HCT116 (cell line): ENCODE results near the gene VAPA. TPM values are rescaled to one million over a fixed set of nuclear protein-coding genes. Genes with fewer than 3 reads are reported as not detected.

Experiments used
- ATAC-seq: fragments of 200-7000 bp; cut with Tn5 transposase; 2 replicates; pipeline ENCODE4 v1.9.1; 2020; ENCODE audit warnings: mild to moderate bottlenecking, moderate library complexity
- BruUV-seq: library from RNA; stranded (reverse); fragments of 400-500 nt; replicated peaks from 2 replicates; lab custom pipeline; 2021; lab: Mats Ljungman, UMichigan
- CTCF ChIA-PET: fragments of 300-600 bp; sonication (Branson Sonifier 250); formaldehyde crosslinking; loops from one replicate; lab custom pipeline; 2021; ENCODE audit warnings: antibody characterized with exemption; lab: Charles Lee
- POLR2A ChIA-PET: fragments of 300-600, 350-600 bp; sonication (Branson Sonifier 250); formaldehyde crosslinking; loops from one replicate; lab custom pipeline; 2021; ENCODE audit warnings: antibody characterized with exemption; lab: Charles Lee
- RAD21 ChIA-PET, 2 experiments: fragments of 300-600 bp; sonication (Branson Sonifier 250); formaldehyde crosslinking; loops; one replicate each; lab custom pipeline; 2023; ENCODE audit warnings: low total read pairs in 2 of 2; ENCODE audit not compliant: uncharacterized antibody in 2 of 2, unreplicated experiment in 2 of 2, low non-redundant PET in 1 of 2; lab: Charles Lee
- DNase-seq: peaks from one replicate; pipeline ENCODE4 v3.0.0-alpha.2; 2010; ENCODE audit warnings: low read depth, low spot score
- H2AFZ ChIP-seq: fragments of 200-600 bp; shearing (Covaris generic), sonication (generic); 2 replicates; pipeline ENCODE4 v1.6.1; 2017; ENCODE audit warnings: low read depth, mixed run types, mixed read lengths, antibody characterized with exemption, low read length; ENCODE audit not compliant: poor library complexity, severe bottlenecking
- H3K27ac ChIP-seq: 2 replicates; pipeline ENCODE4 v1.5.1; 2012; ENCODE audit warnings: low read depth, low read length
- H3K27me3 ChIP-seq: fragments of 200-600 bp; sonication (generic); 2 replicates; pipeline ENCODE4 v1.6.1; 2016; ENCODE audit warnings: mixed run types, low read length, mixed read lengths; ENCODE audit not compliant: insufficient read depth
- H3K36me3 ChIP-seq, 2 experiments: fragments of 200-500 bp in 1 of 2; fragments of 200-600 bp in 1 of 2; sonication (Bioruptor generic) in 1 of 2; sonication (generic) in 1 of 2; 2 replicates each; pipeline versions ENCODE4 v1.5.1 to v1.6.1; 2014 to 2016; ENCODE audit warnings: low read length in 2 of 2, inconsistent platforms in 1 of 2, mixed read lengths in 1 of 2, mixed run types in 1 of 2; ENCODE audit not compliant: insufficient read depth in 2 of 2, control insufficient read depth in 1 of 2
- H3K4me1 ChIP-seq, 2 experiments: fragments of 200-600 bp in 1 of 2; sonication (generic) in 1 of 2; 2 replicates each; pipeline versions ENCODE4 v1.5.1 to v1.6.1; 2012 to 2017; ENCODE audit warnings: low read length in 2 of 2, inconsistent platforms in 1 of 2, mild to moderate bottlenecking in 1 of 2, mixed read lengths in 1 of 2, mixed run types in 1 of 2, moderate library complexity in 1 of 2; ENCODE audit not compliant: insufficient read depth in 2 of 2, control insufficient read depth in 1 of 2
- H3K4me2 ChIP-seq: fragments of 200-600 bp; sonication (generic); 2 replicates; pipeline ENCODE4 v1.6.1; 2017; ENCODE audit warnings: mixed run types, low read length, mixed read lengths
- H3K4me3 ChIP-seq, 2 experiments: fragments of 200-600 bp in 1 of 2; sonication (generic) in 1 of 2; replicated peaks in 1 of 2; 2 replicates each; pipeline ENCODE4 v1.5.1; 2011 to 2016; ENCODE audit warnings: low read length in 2 of 2, control low read depth in 1 of 2, low read depth in 1 of 2, mild to moderate bottlenecking in 1 of 2, mixed read lengths in 1 of 2, mixed run types in 1 of 2
- H3K79me2 ChIP-seq: fragments of 200-600 bp; sonication (generic); 2 replicates; pipeline ENCODE4 v1.6.1; 2017; ENCODE audit warnings: mild to moderate bottlenecking, mixed run types, low read length, moderate library complexity, mixed read lengths; ENCODE audit not compliant: insufficient read depth
- H3K9ac ChIP-seq: fragments of 200-600 bp; sonication (generic); 2 replicates; pipeline ENCODE4 v1.6.1; 2016; ENCODE audit warnings: low read length, mixed read lengths
- H3K9me2 ChIP-seq: fragments of 200-600 bp; sonication (generic), shearing (Covaris generic); 2 replicates; pipeline ENCODE4 v1.6.1; 2017; ENCODE audit warnings: mixed run types, mild to moderate bottlenecking, moderate library complexity; ENCODE audit not compliant: insufficient read depth
- H3K9me3 ChIP-seq, 2 experiments: fragments of 200-500 bp in 1 of 2; fragments of 200-600 bp in 1 of 2; sonication (Bioruptor generic) in 1 of 2; sonication (generic) in 1 of 2; 2 replicates each; pipeline ENCODE4 v1.6.1; 2014 to 2017; ENCODE audit warnings: low read length in 2 of 2, mixed read lengths in 2 of 2, inconsistent platforms in 1 of 2, low read depth in 1 of 2, mild to moderate bottlenecking in 1 of 2, mixed run types in 1 of 2, moderate library complexity in 1 of 2; ENCODE audit not compliant: control insufficient read depth in 1 of 2, insufficient read depth in 1 of 2
- H4K20me1 ChIP-seq: fragments of 200-600 bp; sonication (generic), shearing (Covaris generic); 2 replicates; pipeline ENCODE4 v1.6.1; 2017; ENCODE audit warnings: mixed run types, mild to moderate bottlenecking, moderate library complexity; ENCODE audit not compliant: insufficient read depth
- CBX3 ChIP-seq: IDR thresholded peaks from 2 replicates; pipeline ENCODE4 v1.6.1; 2012; ENCODE audit warnings: low read depth
- CEBPB ChIP-seq: IDR thresholded peaks from 2 replicates; pipeline ENCODE4 v1.6.1; 2012; ENCODE audit warnings: low read depth
- EGR1 ChIP-seq: IDR thresholded peaks from 2 replicates; pipeline ENCODE4 v1.6.1; 2012; ENCODE audit warnings: low read depth
- ELF1 ChIP-seq: IDR thresholded peaks from 2 replicates; pipeline ENCODE4 v1.6.1; 2012; ENCODE audit warnings: low read depth, borderline replicate concordance
- EZH2 ChIP-seq: fragments of 200-600 bp; sonication (generic); IDR thresholded peaks from 2 replicates; pipeline ENCODE4 v1.6.1; 2017; ENCODE audit warnings: antibody characterized with exemption, mixed run types
- FOSL1 ChIP-seq: IDR thresholded peaks from 2 replicates; pipeline ENCODE4 v1.6.1; 2012; ENCODE audit warnings: low read depth
- POLR2A ChIP-seq: IDR thresholded peaks from 2 replicates; pipeline ENCODE4 v1.7.0; 2011; ENCODE audit warnings: borderline replicate concordance; ENCODE audit not compliant: insufficient read depth, insufficient read length; ENCODE audit errors: extremely low read depth
- POLR2AphosphoS5 ChIP-seq: IDR thresholded peaks from 2 replicates; pipeline ENCODE4 v1.6.1; 2011; ENCODE audit warnings: mild to moderate bottlenecking, low read depth, low read length, moderate library complexity
- RAD21 ChIP-seq: IDR thresholded peaks from 2 replicates; pipeline ENCODE4 v1.6.1; 2012; ENCODE audit warnings: low read depth, mild to moderate bottlenecking
- SIN3A ChIP-seq: IDR thresholded peaks from 2 replicates; pipeline ENCODE4 v1.6.1; 2012; ENCODE audit warnings: low read depth
- SP1 ChIP-seq: IDR thresholded peaks from 2 replicates; pipeline ENCODE4 v1.6.1; 2012; ENCODE audit warnings: low read depth
- SRF ChIP-seq: IDR thresholded peaks from 2 replicates; pipeline ENCODE4 v1.6.1; 2012; ENCODE audit warnings: low read depth
- TCF7L2 ChIP-seq: IDR thresholded peaks from 2 replicates; pipeline ENCODE4 v1.7.0; 2011; ENCODE audit warnings: borderline replicate concordance, inconsistent platforms; ENCODE audit not compliant: insufficient read depth, insufficient read length; ENCODE audit errors: extremely low read depth
- ZNF274 ChIP-seq: fragments of 200-500 bp; sonication (Bioruptor generic); IDR thresholded peaks from 2 replicates; pipeline ENCODE4 v1.6.1; 2014; ENCODE audit warnings: mild to moderate bottlenecking, low read depth, low read length, inconsistent platforms
- intact Hi-C: fragments of 100-400 bp; cut with micrococcal nuclease; formaldehyde crosslinking; loops from 2 replicates; pipeline ENCODE4 v1.10.0; 2022
- total RNA-seq: library from RNA; stranded (reverse); gene quantifications from one replicate; pipeline ENCODE4 v1.2.1, GENCODE V29; 2021; ENCODE audit not compliant: unreplicated experiment
- TF ChIP-seq, protein P1 (sequence below): IDR thresholded peaks from 2 replicates; pipeline ENCODE4 v1.6.1; 2012
- TF ChIP-seq, protein P2 (sequence below): IDR thresholded peaks from 2 replicates; pipeline ENCODE4 v1.6.1; 2012; ENCODE audit warnings: low read depth

VAPA gene
- total RNA-seq, 1 experiment from 2014 or later = 295 TPM

DNA sequence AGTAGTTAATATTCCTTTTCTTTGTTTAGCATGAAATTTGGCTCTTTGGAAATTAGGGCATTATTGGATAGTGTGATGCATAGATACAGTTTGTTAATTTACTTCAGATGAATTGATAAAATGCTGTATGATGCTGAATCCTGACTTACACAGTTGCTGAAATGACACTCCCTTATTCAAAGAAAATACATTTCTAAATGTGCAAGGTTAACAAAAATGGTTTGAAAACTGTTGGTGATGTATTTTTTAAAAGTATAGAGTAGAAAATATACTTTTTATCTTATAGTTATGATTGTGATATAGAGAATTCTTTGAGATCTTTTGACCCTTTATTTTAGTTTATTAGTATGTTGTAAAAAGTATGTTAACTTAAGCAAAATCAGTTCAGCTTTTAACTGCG lies 27.8 kb downstream of the VAPA start:
- Histone ChIP-seq H3K4me1 (no peaks in the 10 kb centered on the region), H3K9ac (no peak overlapping the region), H2AFZ (no peak overlapping the region), H3K9me2 (no peaks in the 10 kb centered on the region), H4K20me1 (0 out of 2 replicates have a peak, but pooled peaks cover 4% of the 10 kb centered on the region), H3K79me2 (peaks cover 97% of the 10 kb centered on the region), H3K27me3 (no peaks in the 10 kb centered on the region), H3K36me3 (peaks cover 31 to 32% of the 10 kb centered on the region in 2 experiments; a peak in 3 of 4 replicates), H3K9me3 (no peaks in the 10 kb centered on the region), H3K4me2 (no peak overlapping the region), H3K4me3 (no peak overlapping the region), H3K27ac (no peak overlapping the region)
- ChIA-PET RAD21 (no interaction called here), CTCF (no interaction called here), POLR2A (no interaction called here)
- no peak for TF ChIP-seq POLR2AphosphoS5
- TF ChIP-seq EGR1 = no peak
- TF ChIP-seq, protein P1, sequence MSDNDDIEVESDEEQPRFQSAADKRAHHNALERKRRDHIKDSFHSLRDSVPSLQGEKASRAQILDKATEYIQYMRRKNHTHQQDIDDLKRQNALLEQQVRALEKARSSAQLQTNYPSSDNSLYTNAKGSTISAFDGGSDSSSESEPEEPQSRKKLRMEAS = no peak
- TF ChIP-seq CBX3 = no peak
- TF ChIP-seq SP1 = no peak
- TF ChIP-seq EZH2 = no peak
- TF ChIP-seq SRF = no peak
- TF ChIP-seq CEBPB = no peak
- TF ChIP-seq, protein P2, sequence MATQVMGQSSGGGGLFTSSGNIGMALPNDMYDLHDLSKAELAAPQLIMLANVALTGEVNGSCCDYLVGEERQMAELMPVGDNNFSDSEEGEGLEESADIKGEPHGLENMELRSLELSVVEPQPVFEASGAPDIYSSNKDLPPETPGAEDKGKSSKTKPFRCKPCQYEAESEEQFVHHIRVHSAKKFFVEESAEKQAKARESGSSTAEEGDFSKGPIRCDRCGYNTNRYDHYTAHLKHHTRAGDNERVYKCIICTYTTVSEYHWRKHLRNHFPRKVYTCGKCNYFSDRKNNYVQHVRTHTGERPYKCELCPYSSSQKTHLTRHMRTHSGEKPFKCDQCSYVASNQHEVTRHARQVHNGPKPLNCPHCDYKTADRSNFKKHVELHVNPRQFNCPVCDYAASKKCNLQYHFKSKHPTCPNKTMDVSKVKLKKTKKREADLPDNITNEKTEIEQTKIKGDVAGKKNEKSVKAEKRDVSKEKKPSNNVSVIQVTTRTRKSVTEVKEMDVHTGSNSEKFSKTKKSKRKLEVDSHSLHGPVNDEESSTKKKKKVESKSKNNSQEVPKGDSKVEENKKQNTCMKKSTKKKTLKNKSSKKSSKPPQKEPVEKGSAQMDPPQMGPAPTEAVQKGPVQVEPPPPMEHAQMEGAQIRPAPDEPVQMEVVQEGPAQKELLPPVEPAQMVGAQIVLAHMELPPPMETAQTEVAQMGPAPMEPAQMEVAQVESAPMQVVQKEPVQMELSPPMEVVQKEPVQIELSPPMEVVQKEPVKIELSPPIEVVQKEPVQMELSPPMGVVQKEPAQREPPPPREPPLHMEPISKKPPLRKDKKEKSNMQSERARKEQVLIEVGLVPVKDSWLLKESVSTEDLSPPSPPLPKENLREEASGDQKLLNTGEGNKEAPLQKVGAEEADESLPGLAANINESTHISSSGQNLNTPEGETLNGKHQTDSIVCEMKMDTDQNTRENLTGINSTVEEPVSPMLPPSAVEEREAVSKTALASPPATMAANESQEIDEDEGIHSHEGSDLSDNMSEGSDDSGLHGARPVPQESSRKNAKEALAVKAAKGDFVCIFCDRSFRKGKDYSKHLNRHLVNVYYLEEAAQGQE = no peak
- no peak for TF ChIP-seq ELF1
- no peak for TF ChIP-seq RAD21
- TF ChIP-seq SIN3A = no peak
- no peak for TF ChIP-seq TCF7L2
- no peak for TF ChIP-seq FOSL1
- no peak for TF ChIP-seq POLR2A
- no peak for TF ChIP-seq ZNF274
- no TSS peak for BruUV-seq
- intact Hi-C loops = no loop called here
- DNase-seq = no peak
- no peak for ATAC-seq
